Activated CD4-positive, alpha-beta T cell treated with anti-CD3 and anti-CD28 coated beads for 48 hours (primary cell): ENCODE results near the gene MYL7.

Experiments used
- DNase-seq: peaks from one replicate; pipeline ENCODE4 v3.0.0-alpha.2; 2020

Gene MYL7

DNA sequence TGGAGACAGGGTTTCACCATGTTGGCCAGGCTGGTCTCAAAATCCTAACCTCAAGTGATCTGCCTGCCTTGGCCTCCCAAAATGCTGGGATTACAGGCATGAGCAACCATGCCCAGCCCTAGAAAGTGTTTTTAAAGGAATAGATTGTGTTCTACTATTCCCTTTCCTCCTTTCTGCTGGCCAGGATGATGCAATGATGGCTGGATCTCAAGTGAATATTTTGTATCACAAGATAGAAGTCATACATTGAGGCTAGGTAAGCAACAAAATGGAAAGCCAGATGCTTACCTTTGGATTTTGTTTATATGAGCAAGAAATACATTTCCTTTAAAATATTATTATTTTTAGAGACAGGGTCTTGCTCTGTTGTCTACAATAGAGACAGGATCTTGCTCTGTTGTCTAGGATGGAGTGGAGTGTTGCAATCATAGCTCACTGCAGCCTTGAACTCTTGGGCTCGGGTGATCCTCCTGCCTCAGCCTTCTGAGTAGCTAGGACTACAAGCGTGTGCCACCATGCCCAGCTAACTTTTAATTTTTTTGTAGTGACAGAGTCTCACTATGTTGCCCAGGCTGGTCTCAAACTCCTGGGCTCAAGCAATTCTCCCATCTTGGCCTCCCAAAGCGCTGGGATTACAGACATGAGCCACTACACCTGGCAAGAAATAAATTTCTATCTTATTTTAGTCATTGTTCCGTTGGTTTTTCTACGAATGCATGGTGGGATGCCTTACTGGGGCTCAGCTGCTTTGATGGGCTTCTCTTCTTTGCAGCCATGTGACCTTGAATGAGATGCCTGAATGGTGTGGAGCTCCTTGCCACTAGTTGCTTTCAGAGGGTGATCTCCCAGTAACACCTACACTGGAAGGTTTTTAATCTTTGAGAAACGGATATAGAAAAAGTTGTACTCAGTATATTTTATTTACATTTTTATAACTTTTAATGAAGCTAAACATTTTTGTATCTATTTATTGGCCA is 42.8 kb downstream of the MYL7 start:
- no peak for DNase-seq

DNA sequence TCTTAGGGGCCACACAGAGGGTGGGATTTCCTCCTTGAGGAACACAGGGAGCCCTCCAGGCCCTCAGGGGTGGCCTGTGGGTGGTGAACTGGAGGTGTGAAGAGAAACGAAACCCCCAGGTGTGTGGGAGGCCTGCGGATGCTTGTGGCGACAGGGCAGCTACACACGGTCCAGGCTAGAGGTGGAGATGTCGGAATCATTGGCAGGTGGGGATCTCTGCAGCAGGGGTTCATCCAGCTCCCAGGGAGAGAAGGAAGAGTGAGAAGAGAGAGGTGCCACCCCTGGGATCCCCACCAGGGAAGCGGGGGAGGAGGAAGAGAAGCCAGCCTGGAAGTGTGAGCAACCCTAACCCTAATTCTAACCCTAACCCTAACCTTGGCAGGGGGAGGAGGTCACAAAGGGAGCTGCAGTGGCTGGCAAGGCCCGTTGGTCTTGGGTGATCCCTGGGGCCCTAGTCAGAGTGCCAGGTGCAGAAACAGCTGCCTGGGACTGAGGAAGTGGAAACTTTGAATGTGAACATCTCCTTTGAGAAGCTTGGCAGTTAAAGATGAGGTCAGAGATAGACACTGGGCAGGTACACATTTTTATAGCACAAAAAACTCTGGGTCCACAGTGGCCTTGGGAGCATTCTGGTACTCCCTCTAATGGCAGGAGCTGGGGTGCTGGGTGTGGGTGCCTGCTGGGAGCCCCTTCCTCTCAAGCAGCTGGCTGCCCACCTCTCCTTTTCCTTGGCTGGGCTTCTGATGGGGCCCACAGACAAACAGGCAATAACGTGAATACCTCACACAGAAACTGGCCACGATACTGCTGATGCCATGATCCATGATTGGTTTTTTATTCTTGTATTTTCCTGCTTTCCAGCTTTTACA is 43.8 kb downstream of the MYL7 start:
- DNase-seq: peak; percentile 50

DNA sequence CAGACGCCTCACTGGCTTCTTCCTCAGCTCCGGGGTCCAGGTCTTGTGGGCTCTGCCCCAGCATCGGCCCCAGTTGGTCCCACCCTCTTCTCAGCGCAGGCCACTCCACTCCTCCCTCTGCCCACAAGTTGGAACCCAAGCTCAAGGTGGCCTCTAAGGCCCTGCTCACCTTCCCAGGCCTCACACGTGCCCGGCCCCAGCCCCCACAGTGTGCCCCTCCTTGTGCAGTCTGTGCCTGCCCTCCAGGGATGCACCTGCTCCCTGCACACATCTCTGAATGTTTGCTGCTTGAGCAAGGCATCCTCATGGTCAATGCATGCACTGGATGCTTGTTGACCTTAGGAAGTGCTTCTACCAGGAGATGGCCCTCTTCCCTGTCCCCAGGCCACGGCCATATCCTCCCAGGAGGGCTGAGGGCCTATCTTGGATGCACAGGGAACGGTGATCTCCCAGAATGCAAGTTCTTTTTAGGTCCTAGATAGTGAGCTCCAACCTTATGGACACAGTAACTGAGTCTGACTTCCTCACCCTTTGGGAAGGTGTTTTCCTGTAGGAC is 44.7 kb downstream of the MYL7 start:
- no peak for DNase-seq

DNA sequence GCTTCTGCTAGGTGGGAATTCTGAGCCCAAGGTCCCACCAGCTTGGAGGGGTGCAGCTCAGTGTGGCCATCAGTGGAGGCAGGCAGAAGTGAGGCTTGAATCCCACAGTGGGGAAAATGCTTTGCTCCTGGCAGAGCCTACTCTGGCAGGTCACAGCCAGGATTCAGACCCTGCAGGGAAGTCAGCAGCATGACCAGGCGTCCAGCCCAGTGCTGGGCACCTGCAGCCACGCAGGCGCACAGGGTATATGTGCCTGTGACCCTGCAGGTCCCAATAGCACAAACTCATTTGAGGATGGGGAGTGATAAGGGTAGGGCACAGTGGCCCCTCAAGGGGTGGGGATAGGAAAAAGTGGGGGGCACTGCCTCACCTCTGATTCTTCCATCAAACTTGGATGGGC is 45.4 kb downstream of the MYL7 start:
- DNase-seq: no peak

DNA sequence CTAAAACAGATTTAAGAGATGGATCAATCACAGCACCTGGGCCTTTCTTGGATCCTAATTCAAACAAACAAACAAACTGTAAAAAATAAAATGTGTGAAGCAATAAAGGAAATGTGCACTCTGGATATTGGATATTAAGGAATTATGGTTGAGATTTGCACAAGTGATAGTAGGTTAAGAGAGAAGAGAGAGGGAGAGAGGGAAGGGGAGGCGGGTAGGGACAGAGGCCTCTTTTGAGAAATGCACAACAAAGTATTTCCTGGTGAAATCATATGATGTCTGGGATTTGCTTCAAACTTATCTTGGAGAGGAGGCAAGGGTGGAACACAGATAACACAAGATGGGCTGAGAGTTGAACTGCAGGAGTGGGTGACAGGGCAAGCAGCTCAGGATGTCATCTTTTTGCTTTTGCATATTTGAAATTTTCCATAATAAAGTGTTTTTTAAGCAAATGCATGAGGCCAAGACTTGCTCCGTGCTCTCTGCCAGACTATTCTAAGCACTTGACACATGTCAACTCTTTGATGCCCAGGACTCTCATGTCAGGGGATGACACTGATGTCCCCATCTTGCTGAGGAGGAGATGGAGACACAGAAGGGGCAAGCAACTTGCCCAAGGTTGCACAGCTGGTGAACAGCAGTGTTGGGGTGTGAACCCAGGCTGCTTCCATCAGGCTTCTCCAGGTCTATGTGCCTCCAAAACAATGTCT is 46.1 kb downstream of the MYL7 start:
- no peak for DNase-seq

DNA sequence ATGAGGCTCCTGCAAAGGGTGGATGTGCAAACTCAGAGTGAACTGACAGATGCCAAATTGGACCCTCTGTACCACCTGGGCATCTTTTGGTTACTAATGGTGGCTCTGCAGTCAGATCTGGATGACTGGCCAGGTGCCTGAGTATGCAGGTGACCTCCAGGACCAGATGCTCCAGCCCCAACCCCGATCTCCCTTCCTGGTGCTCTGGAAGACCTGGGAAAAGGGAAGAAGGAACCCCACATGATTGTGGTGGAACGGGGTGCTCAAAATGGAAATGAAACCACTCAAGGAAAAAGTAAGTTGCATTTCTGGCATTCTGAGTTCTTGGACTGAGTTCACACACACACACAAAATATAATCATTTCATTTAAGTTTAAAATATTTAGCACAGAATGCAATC is 46.8 kb downstream of the MYL7 start:
- no peak for DNase-seq

DNA sequence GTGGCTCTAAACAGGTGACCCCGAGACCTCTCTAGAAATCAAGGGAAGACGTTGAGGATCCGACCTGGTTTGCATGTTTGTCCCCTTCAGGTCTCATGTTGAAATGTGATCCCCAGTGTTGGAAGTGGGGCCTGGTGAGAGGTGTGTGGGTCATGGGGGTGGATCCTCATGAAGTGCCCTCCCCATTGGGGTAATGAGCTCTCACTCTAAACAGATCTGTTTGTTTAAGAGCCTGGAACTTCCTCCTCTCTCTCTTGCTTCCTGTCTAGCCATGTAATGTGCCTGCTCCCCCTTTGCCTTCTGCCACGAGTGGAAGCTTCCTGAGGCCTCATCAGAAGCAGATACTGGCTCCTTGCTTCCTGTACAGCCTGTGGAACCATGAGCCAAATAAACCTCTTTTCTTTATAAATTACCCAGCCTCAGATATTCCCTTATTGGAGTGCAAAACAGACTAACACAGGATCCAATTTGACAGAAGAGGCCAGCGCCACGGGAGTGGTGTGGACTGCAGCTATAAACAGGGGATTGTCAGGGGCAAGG is 48.0 kb downstream of the MYL7 start:
- no peak for DNase-seq
